ENCODE measurements around the gene FGD2.

The FGD2 gene

GRCh38 chr6:37020381-37020780 is 14.9 kb downstream of the FGD2 start:
- Histone ChIP-seq H2AFZ (ENCODE audit: low read depth, low read length, severe bottlenecking) (no peak overlapping the region), H3K9me2 (replicated peaks; ENCODE audit: insufficient read depth, low read length) (no peaks in the 10 kb centered on the region), H3K9me3 (ENCODE audit: insufficient read depth, low read length) (no peaks in the 10 kb centered on the region), H3K79me2 (ENCODE audit: insufficient read depth, low read length) (no peaks in the 10 kb centered on the region), H3K27ac (ENCODE audit: low read depth, low read length) (no peak overlapping the region), H3K9ac (ENCODE audit: low read length) (no peak overlapping the region), H3K4me3 (ENCODE audit: insufficient read depth, low read length, poor library complexity, severe bottlenecking) (no peak overlapping the region), H3K27me3 (ENCODE audit: low read length) (no peaks in the 10 kb centered on the region), H3F3A (ENCODE audit: insufficient read depth) (no peaks in the 10 kb centered on the region), H3K4me2 (ENCODE audit: low read depth, low read length, poor library complexity, severe bottlenecking) (no peak overlapping the region), H3K36me3 (ENCODE audit: low read length) (no peaks in the 10 kb centered on the region), H4K20me1 (ENCODE audit: low read depth, low read length) (no peaks in the 10 kb centered on the region)
- TF ChIP-seq CTCF (IDR thresholded peaks at IDR 0.05; ENCODE audit: insufficient read depth, low read length, poor library complexity, severe bottlenecking): no peak
- no peak for TF ChIP-seq EZH2phosphoT487 (conservative IDR thresholded peaks at IDR 0.05; ENCODE audit: low read length)

GRCh38 chr6:37020812-37021211 is 15.4 kb downstream of the FGD2 start:
- Histone ChIP-seq H2AFZ (ENCODE audit: low read depth, low read length, severe bottlenecking) (no peak overlapping the region), H3K79me2 (ENCODE audit: insufficient read depth, low read length) (no peaks in the 10 kb centered on the region), H3K4me3 (ENCODE audit: insufficient read depth, low read length, poor library complexity, severe bottlenecking) (no peak overlapping the region), H3K9me3 (ENCODE audit: insufficient read depth, low read length) (no peaks in the 10 kb centered on the region), H3K27me3 (ENCODE audit: low read length) (no peaks in the 10 kb centered on the region), H3K4me2 (ENCODE audit: low read depth, low read length, poor library complexity, severe bottlenecking) (no peak overlapping the region), H3F3A (ENCODE audit: insufficient read depth) (no peaks in the 10 kb centered on the region), H3K27ac (ENCODE audit: low read depth, low read length) (no peak overlapping the region), H4K20me1 (ENCODE audit: low read depth, low read length) (no peaks in the 10 kb centered on the region), H3K36me3 (ENCODE audit: low read length) (no peaks in the 10 kb centered on the region), H3K9ac (ENCODE audit: low read length) (no peak overlapping the region), H3K9me2 (replicated peaks; ENCODE audit: insufficient read depth, low read length) (no peaks in the 10 kb centered on the region)
- TF ChIP-seq EZH2phosphoT487 (conservative IDR thresholded peaks at IDR 0.05; ENCODE audit: low read length) (no peak), CTCF (IDR thresholded peaks at IDR 0.05; ENCODE audit: insufficient read depth, low read length, poor library complexity, severe bottlenecking) (no peak)

- Histone ChIP-seq H3K27me3 (ENCODE audit: low read length) (no peaks in the 10 kb centered on the region), H3K9ac (ENCODE audit: low read length) (no peak overlapping the region), H3K9me3 (ENCODE audit: insufficient read depth, low read length) (no peaks in the 10 kb centered on the region), H3K9me2 (replicated peaks; ENCODE audit: insufficient read depth, low read length) (no peaks in the 10 kb centered on the region), H3F3A (ENCODE audit: insufficient read depth) (no peaks in the 10 kb centered on the region), H3K79me2 (ENCODE audit: insufficient read depth, low read length) (no peaks in the 10 kb centered on the region), H3K36me3 (ENCODE audit: low read length) (no peaks in the 10 kb centered on the region), H3K27ac (ENCODE audit: low read depth, low read length) (no peak overlapping the region), H3K4me2 (ENCODE audit: low read depth, low read length, poor library complexity, severe bottlenecking) (no peak overlapping the region), H2AFZ (ENCODE audit: low read depth, low read length, severe bottlenecking) (no peak overlapping the region), H3K4me3 (ENCODE audit: insufficient read depth, low read length, poor library complexity, severe bottlenecking) (no peak overlapping the region), H4K20me1 (ENCODE audit: low read depth, low read length) (no peaks in the 10 kb centered on the region)
- peak; percentile 35 for TF ChIP-seq CTCF (IDR thresholded peaks at IDR 0.05; ENCODE audit: insufficient read depth, low read length, poor library complexity, severe bottlenecking)
- TF ChIP-seq EZH2phosphoT487 (conservative IDR thresholded peaks at IDR 0.05; ENCODE audit: low read length): no peak
These were observed 16.1 kb downstream of the FGD2 start for GRCh38 chr6:37021356-37022129.
